ENCODE results near the gene KDM4C. TPM values are rescaled to one million over a fixed set of nuclear protein-coding genes. Genes with fewer than 3 reads are reported as not detected.
A peak's percentile ranks its signal among the peaks of the same experiment; 100 is the strongest.
"Not testable (repeated sequence)": the region's sequence is repeated elsewhere in the genome, so short reads cannot be mapped to it uniquely, and the experiment has no call there.

KDM4C gene
- total RNA-seq, 2 experiments from 2014 or later, result 49.4 to 50.0 TPM

GRCh38 chr9:6739218-6739617, 18.6 kb upstream of the KDM4C start:
- Mint-ChIP-seq H3K27ac (no peak overlapping the region), H3K27me3 (no peaks in the 10 kb centered on the region), H3K36me3 (ENCODE audit: low read depth) (no peaks in the 10 kb centered on the region), H3K4me3 (no peak overlapping the region), H3K9me3 (peaks cover 3% of the 10 kb centered on the region), H3K4me1 (no peaks in the 10 kb centered on the region)
- CTCF ChIA-PET, result interaction anchor here (0.8 to 1.8 kb wide), 4 partner anchors 53 to 170 kb away, joined by 3 to 4 read pairs (median 3); no protein-coding TSS in a partner anchor
- POLR2A ChIA-PET, result interaction anchor here (0.9 to 1.2 kb wide), 2 partner anchors 11 to 17 kb away, joined by 4 to 6 read pairs; no protein-coding TSS in a partner anchor
- no peak for DNase-seq

GRCh38 chr9:6748861-6749260, 8.9 kb upstream of the KDM4C start:
- POLR2A ChIA-PET, result interaction anchor here (3.2 kb wide), 1 partner anchor 9 kb away, joined by 16 read pairs; the partner anchor contains the start of gene KDM4C
- H3K27me3 Mint-ChIP-seq; H3K4me3 Mint-ChIP-seq; DNase-seq; H3K27ac Mint-ChIP-seq; H3K36me3 Mint-ChIP-seq (ENCODE audit: low read depth); H3K9me3 Mint-ChIP-seq; CTCF ChIA-PET: not testable (repeated sequence)
- peaks cover 10% of the 10 kb centered on the region for H3K4me1 Mint-ChIP-seq

- POLR2A ChIA-PET; H3K9me3 Mint-ChIP-seq; H3K36me3 Mint-ChIP-seq (ENCODE audit: low read depth); H3K27me3 Mint-ChIP-seq; H3K4me3 Mint-ChIP-seq; DNase-seq; H3K27ac Mint-ChIP-seq: not testable (repeated sequence)
- CTCF ChIA-PET, result interaction anchor here (0.7 to 1.2 kb wide), 2 partner anchors 170 to 176 kb away, joined by 3 to 4 read pairs; no protein-coding TSS in a partner anchor
- peaks cover 25% of the 10 kb centered on the region for H3K4me1 Mint-ChIP-seq
Measured at GRCh38 chr9:6754861-6755260, 2.9 kb upstream of the KDM4C start.

- ChIA-PET CTCF (no interaction called here), POLR2A (interaction anchor here (0.6 to 4.4 kb wide), 24 partner anchors 7 to 749 kb away, joined by 3 to 124 read pairs (median 4); partner anchors contain the start of genes GLDC, RANBP6 and UHRF2)
- Mint-ChIP-seq H3K4me3 (peak overlapping the region; percentile 90), H3K36me3 (ENCODE audit: low read depth) (peaks cover 9% of the 10 kb centered on the region), H3K27me3 (no peaks in the 10 kb centered on the region), H3K4me1 (peaks cover 27% of the 10 kb centered on the region), H3K27ac (peak overlapping the region; percentile 100), H3K9me3 (no peaks in the 10 kb centered on the region)
- peak; percentile 81 for DNase-seq
Measured at GRCh38 chr9:6757132-6757455, 679 bp upstream of the KDM4C start.

GRCh38 chr9:6758248-6758497, 400 bp downstream of the KDM4C start:
- Mint-ChIP-seq H3K27me3 (no peaks in the 10 kb centered on the region), H3K4me1 (peaks cover 30% of the 10 kb centered on the region), H3K27ac (peak overlapping the region; percentile 100), H3K36me3 (ENCODE audit: low read depth) (peaks cover 15% of the 10 kb centered on the region), H3K4me3 (peak overlapping the region; percentile 90), H3K9me3 (peaks cover 1% of the 10 kb centered on the region)
- CTCF ChIA-PET, result interaction anchor here (0.6 to 1.0 kb wide), 2 partner anchors 42 to 341 kb away, joined by 3 to 4 read pairs; no protein-coding TSS in a partner anchor
- no peak for DNase-seq
- POLR2A ChIA-PET, result interaction anchor here (0.9 to 4.4 kb wide), 24 partner anchors 9 to 750 kb away, joined by 3 to 124 read pairs (median 5); partner anchors contain the start of genes GLDC and UHRF2

- Mint-ChIP-seq H3K4me3 (peak overlapping the region; percentile 90), H3K9me3 (peaks cover 4% of the 10 kb centered on the region), H3K27me3 (no peaks in the 10 kb centered on the region), H3K4me1 (peaks cover 34% of the 10 kb centered on the region), H3K36me3 (ENCODE audit: low read depth) (peaks cover 18% of the 10 kb centered on the region), H3K27ac (peak overlapping the region; percentile 100)
- POLR2A ChIA-PET, result interaction anchor here (0.9 to 4.4 kb wide), 20 partner anchors 9 to 751 kb away, joined by 3 to 124 read pairs (median 6); partner anchors contain the start of gene UHRF2
- CTCF ChIA-PET, result interaction anchor here (1.0 kb wide), 1 partner anchor 43 kb away, joined by 4 read pairs; no protein-coding TSS in a partner anchor
- peak; percentile 66 for DNase-seq
Measured at GRCh38 chr9:6758498-6759184, 868 bp downstream of the KDM4C start.

GRCh38 chr9:6759185-6759977, 1.6 kb downstream of the KDM4C start:
- CTCF ChIA-PET, result interaction anchor here (1.0 kb wide), 1 partner anchor 79 kb away, joined by 3 read pairs; no protein-coding TSS in a partner anchor
- peak overlapping the region; percentile 90 for H3K4me3 Mint-ChIP-seq
- H3K9me3 Mint-ChIP-seq, result peaks cover 4% of the 10 kb centered on the region
- H3K4me1 Mint-ChIP-seq, result peaks cover 42% of the 10 kb centered on the region
- peak; percentile 36 for DNase-seq
- POLR2A ChIA-PET, result interaction anchor here (1.1 to 4.4 kb wide), 7 partner anchors 10 to 346 kb away, joined by 3 to 124 read pairs (median 16); partner anchors contain the start of gene UHRF2
- H3K27me3 Mint-ChIP-seq, result no peaks in the 10 kb centered on the region
- peak overlapping the region; percentile 100 for H3K27ac Mint-ChIP-seq
- H3K36me3 Mint-ChIP-seq (ENCODE audit: low read depth), result peaks cover 18% of the 10 kb centered on the region

GRCh38 chr9:6761306-6761705, 3.5 kb downstream of the KDM4C start:
- CTCF ChIA-PET, result no interaction called here

GRCh38 chr9:6763244-6763643, 5.5 kb downstream of the KDM4C start:
- POLR2A ChIA-PET, result interaction anchor here (1.4 kb wide), 1 partner anchor 47 kb away, joined by 4 read pairs; no protein-coding TSS in a partner anchor
- CTCF ChIA-PET, result no interaction called here
- no peak for DNase-seq
- H3K36me3 Mint-ChIP-seq (ENCODE audit: low read depth), result peaks cover 22% of the 10 kb centered on the region
- peaks cover 4% of the 10 kb centered on the region for H3K9me3 Mint-ChIP-seq
- no peak overlapping the region for H3K4me3 Mint-ChIP-seq
- peaks cover 46% of the 10 kb centered on the region for H3K4me1 Mint-ChIP-seq
- peak overlapping the region; percentile 32 for H3K27ac Mint-ChIP-seq
- no peaks in the 10 kb centered on the region for H3K27me3 Mint-ChIP-seq

More at GRCh38 chr9:6761306-6761705, 3.5 kb downstream of the KDM4C start:
- Mint-ChIP-seq H3K36me3 (ENCODE audit: low read depth) (peaks cover 25% of the 10 kb centered on the region), H3K27ac (no peak overlapping the region), H3K4me3 (no peak overlapping the region), H3K4me1 (peaks cover 52% of the 10 kb centered on the region), H3K9me3 (peaks cover 4% of the 10 kb centered on the region), H3K27me3 (no peaks in the 10 kb centered on the region)
- no peak for DNase-seq
- POLR2A ChIA-PET, result interaction anchor here (1.0 kb wide), 1 partner anchor 349 kb away, joined by 3 read pairs; the partner anchor contains the start of gene UHRF2

GRCh38 chr9:6764011-6764410, 6.2 kb downstream of the KDM4C start:
- CTCF ChIA-PET, result no interaction called here
- Mint-ChIP-seq H3K4me3 (no peak overlapping the region), H3K4me1 (peaks cover 46% of the 10 kb centered on the region), H3K36me3 (ENCODE audit: low read depth) (peaks cover 23% of the 10 kb centered on the region), H3K27me3 (no peaks in the 10 kb centered on the region), H3K9me3 (peaks cover 4% of the 10 kb centered on the region), H3K27ac (no peak overlapping the region)
- POLR2A ChIA-PET, result interaction anchor here (1.4 kb wide), 1 partner anchor 48 kb away, joined by 4 read pairs; no protein-coding TSS in a partner anchor
- DNase-seq, result no peak

GRCh38 chr9:6764523-6764922, 6.8 kb downstream of the KDM4C start:
- no peak overlapping the region for H3K27ac Mint-ChIP-seq
- no peak for DNase-seq
- POLR2A ChIA-PET, result no interaction called here
- CTCF ChIA-PET, result no interaction called here
- no peaks in the 10 kb centered on the region for H3K27me3 Mint-ChIP-seq
- H3K4me1 Mint-ChIP-seq, result peaks cover 46% of the 10 kb centered on the region
- H3K36me3 Mint-ChIP-seq (ENCODE audit: low read depth), result peaks cover 27% of the 10 kb centered on the region
- H3K9me3 Mint-ChIP-seq, result peaks cover 4% of the 10 kb centered on the region
- H3K4me3 Mint-ChIP-seq, result no peak overlapping the region

GRCh38 chr9:6764950-6765349, 7.2 kb downstream of the KDM4C start:
- Mint-ChIP-seq H3K27me3 (no peaks in the 10 kb centered on the region), H3K36me3 (ENCODE audit: low read depth) (peaks cover 26% of the 10 kb centered on the region), H3K9me3 (peaks cover 4% of the 10 kb centered on the region), H3K4me3 (no peak overlapping the region), H3K4me1 (peaks cover 44% of the 10 kb centered on the region), H3K27ac (no peak overlapping the region)
- POLR2A ChIA-PET, result no interaction called here
- CTCF ChIA-PET, result no interaction called here
- DNase-seq, result no peak

- H3K4me1 Mint-ChIP-seq, result peaks cover 41% of the 10 kb centered on the region
- no peaks in the 10 kb centered on the region for H3K27me3 Mint-ChIP-seq
- peaks cover 24% of the 10 kb centered on the region for H3K36me3 Mint-ChIP-seq (ENCODE audit: low read depth)
- H3K4me3 Mint-ChIP-seq, result no peak overlapping the region
- POLR2A ChIA-PET, result no interaction called here
- DNase-seq, result no peak
- H3K27ac Mint-ChIP-seq, result no peak overlapping the region
- H3K9me3 Mint-ChIP-seq, result peaks cover 4% of the 10 kb centered on the region
- CTCF ChIA-PET, result no interaction called here
Measured at GRCh38 chr9:6765396-6765795, 7.6 kb downstream of the KDM4C start.

All from activated CD4-positive, alpha-beta memory T cell treated with anti-CD3 and anti-CD28 coated beads, Interleukin-2, amount 10 ng/mL, durations not matched to agents 7 days and 5 days (primary cell).